ENCODE measurements around the gene GINS2.

DNA sequence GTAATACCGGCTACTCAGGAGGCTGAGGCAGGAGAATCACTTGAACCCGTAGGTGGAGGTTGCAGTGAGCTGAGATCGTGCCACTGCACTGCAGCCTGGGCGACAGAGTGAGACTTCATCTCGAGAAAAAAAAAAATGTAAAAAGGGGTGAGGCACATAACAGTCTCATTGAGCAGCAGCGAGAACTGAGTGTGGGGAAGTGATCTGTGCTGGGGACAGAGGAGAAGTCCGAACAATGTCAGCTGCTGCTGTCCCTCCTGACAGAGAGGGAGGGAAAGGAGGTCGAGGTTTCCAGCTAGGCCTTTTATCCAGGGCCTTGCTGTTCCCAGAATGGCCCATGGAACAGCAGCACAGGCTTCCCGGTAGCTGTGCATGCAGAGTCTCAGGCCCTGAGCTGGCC, 48.2 kb upstream of the GINS2 start:
- TF ChIP-seq, protein P1, sequence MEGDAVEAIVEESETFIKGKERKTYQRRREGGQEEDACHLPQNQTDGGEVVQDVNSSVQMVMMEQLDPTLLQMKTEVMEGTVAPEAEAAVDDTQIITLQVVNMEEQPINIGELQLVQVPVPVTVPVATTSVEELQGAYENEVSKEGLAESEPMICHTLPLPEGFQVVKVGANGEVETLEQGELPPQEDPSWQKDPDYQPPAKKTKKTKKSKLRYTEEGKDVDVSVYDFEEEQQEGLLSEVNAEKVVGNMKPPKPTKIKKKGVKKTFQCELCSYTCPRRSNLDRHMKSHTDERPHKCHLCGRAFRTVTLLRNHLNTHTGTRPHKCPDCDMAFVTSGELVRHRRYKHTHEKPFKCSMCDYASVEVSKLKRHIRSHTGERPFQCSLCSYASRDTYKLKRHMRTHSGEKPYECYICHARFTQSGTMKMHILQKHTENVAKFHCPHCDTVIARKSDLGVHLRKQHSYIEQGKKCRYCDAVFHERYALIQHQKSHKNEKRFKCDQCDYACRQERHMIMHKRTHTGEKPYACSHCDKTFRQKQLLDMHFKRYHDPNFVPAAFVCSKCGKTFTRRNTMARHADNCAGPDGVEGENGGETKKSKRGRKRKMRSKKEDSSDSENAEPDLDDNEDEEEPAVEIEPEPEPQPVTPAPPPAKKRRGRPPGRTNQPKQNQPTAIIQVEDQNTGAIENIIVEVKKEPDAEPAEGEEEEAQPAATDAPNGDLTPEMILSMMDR (IDR thresholded peaks at IDR 0.05; ENCODE audit: extremely low read depth in 1 of 2, insufficient read depth in 1 of 2, low read depth in 1 of 2, low read length in 2 of 2) = no peak
- no peak for TF ChIP-seq POLR2AphosphoS5 (IDR thresholded peaks at IDR 0.05; ENCODE audit: insufficient read depth, low read depth, low read length)

Measured in endothelial cell of umbilical vein (primary cell).